Stimulated activated CD8-positive, alpha-beta memory T cell treated with anti-CD3 and anti-CD28 coated beads, Interleukin-7, amount 100 ng/mL, for 1 hour (primary cell): ENCODE results near the gene ZFPM1.
"Not testable (repeated sequence)": the region's sequence is repeated elsewhere in the genome, so short reads cannot be mapped to it uniquely, and the experiment has no call there.

Source experiments
- DNase-seq, 2 donors: peaks; one replicate each; pipeline ENCODE4 v3.0.0-alpha.2; 2020; ENCODE audit warnings: low read depth in 2 of 2

ZFPM1 gene

GRCh38 chr16:88478889-88479792 is 26.1 kb downstream of the ZFPM1 start:
- no peak for DNase-seq

GRCh38 chr16:88479793-88480760 is 27.0 kb downstream of the ZFPM1 start:
- no peak for DNase-seq

- DNase-seq = no peak
Measured at GRCh38 chr16:88480829-88481228, 27.7 kb downstream of the ZFPM1 start.

GRCh38 chr16:88481851-88482250 is 28.8 kb downstream of the ZFPM1 start:
- DNase-seq = no peak

- DNase-seq = no peak
Measured at GRCh38 chr16:88482630-88483391, 29.7 kb downstream of the ZFPM1 start.

- no peak for DNase-seq
Measured at GRCh38 chr16:88483392-88483641, 30.2 kb downstream of the ZFPM1 start.

GRCh38 chr16:88484505-88485365 is 31.7 kb downstream of the ZFPM1 start:
- no peak for DNase-seq

- not testable (repeated sequence) for DNase-seq
Measured at GRCh38 chr16:88485366-88485741, 32.3 kb downstream of the ZFPM1 start.

GRCh38 chr16:88486398-88487123 is 33.5 kb downstream of the ZFPM1 start:
- no peak for DNase-seq

GRCh38 chr16:88487124-88487432 is 34.0 kb downstream of the ZFPM1 start:
- no peak for DNase-seq

GRCh38 chr16:88487920-88488851 is 35.1 kb downstream of the ZFPM1 start:
- no peak for DNase-seq

- DNase-seq = no peak
Measured at GRCh38 chr16:88489163-88489741, 36.2 kb downstream of the ZFPM1 start.

GRCh38 chr16:88491001-88491559 is 38.0 kb downstream of the ZFPM1 start:
- DNase-seq = no peak

GRCh38 chr16:88491560-88492310 is 38.7 kb downstream of the ZFPM1 start:
- DNase-seq = no peak

GRCh38 chr16:88493879-88494278 is 40.8 kb downstream of the ZFPM1 start:
- DNase-seq = no peak

GRCh38 chr16:88494335-88495154 is 41.5 kb downstream of the ZFPM1 start:
- no peak for DNase-seq

- no peak for DNase-seq
Measured at GRCh38 chr16:88495268-88495772, 42.2 kb downstream of the ZFPM1 start.
